Activated CD8-positive, alpha-beta memory T cell treated with anti-CD3 and anti-CD28 coated beads for 48 hours (primary cell): ENCODE results near the gene DIAPH3.
"Not testable (repeated sequence)": the region's sequence is repeated elsewhere in the genome, so short reads cannot be mapped to it uniquely, and the experiment has no call there.

ENCODE experiments used
- DNase-seq, 3 experiments: peaks; one replicate each; pipeline ENCODE4 v3.0.0-alpha.2; 2020; ENCODE audit warnings: low read depth in 2 of 3, low spot score in 2 of 3

DIAPH3 gene

DNA sequence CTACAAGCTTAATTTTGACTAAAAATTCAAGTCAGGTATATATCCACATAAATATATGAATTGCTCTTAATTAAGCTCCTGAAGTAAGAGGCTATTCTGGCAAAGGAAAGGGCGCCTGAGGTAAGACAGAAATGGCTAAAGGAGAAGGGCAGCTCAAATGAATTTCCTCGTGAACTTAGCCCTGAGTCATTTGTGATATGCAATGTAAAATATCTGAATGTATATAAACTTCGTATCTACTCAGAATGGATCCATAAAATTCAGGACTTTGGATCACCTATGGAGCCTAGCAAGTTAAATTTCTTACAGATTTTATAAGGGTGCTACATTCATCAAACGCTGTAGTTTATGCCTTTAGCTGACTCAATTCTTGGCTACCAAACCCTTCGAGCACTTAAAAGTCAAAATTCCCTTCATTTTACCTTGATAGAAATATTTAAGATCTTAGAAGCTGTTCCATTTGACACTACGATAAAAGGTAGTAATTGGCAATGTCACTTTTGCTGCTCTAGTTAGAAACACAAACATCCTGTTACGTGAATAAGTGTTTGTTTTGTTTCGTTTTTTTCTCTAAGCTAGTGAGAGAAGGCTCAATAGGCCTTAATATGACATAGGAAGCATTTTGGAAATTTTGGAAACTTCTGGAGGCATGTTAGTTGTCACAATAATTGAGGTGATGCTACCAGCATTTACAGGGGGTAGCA is 69.2 kb downstream of the DIAPH3 start:
- DNase-seq = no peak

DNA sequence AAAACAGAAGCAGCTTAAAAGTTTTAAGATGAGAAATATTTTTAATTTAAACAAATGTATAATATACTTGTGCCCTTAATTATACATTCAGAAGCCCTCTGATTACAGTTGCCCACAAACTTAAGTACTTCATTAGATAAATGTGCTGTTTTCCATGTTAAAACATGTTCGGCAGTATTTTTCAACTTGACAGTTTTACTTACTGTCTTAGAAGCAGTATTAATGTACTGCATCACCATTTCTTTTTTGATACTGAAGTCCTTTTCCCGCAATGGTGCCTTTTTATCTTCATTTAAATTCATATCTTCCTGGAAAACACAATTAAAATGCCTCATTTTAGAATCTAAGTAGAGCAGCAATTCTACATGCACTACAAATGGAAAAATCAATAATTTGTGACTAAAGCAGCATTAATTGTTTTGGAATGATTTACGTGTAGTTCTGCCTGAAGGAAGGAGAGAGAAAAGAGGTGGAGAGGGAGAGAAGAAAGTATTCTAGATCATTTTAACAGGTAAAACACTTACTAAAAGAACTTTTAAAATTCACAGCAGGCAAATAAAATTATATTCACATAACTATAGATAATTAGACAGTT is 70.2 kb downstream of the DIAPH3 start:
- no peak for DNase-seq

- DNase-seq = no peak
Measured at GRCh38 chr13:60091573-60091972, 72.2 kb downstream of the DIAPH3 start.

- no peak for DNase-seq
Measured at GRCh38 chr13:60090574-60090973, 73.2 kb downstream of the DIAPH3 start.

DNA sequence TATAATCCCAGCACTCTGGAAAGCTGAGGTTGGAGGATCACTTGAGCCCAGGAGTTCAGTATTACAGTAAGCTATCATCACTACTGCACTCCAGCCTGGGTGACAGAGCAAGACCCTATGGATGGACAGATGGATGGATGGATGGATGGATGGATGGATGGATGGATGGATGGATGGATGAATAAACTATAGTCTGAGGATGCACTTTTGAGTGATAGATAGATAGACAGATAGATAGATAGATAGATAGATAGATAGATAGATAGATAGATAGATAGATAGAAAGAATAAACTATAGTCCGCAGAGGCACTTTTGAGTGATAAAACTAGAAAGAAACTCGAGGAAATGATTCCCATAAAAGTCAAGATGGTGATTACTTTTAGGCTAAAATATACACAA is 79.9 kb downstream of the DIAPH3 start:
- DNase-seq = not testable (repeated sequence)

GRCh38 chr13:60080850-60081249 is 82.9 kb downstream of the DIAPH3 start:
- no peak for DNase-seq

GRCh38 chr13:60078226-60078625 is 85.5 kb downstream of the DIAPH3 start:
- DNase-seq = no peak

GRCh38 chr13:60075850-60076249 is 87.9 kb downstream of the DIAPH3 start:
- DNase-seq = no peak

- no peak for DNase-seq
Measured at GRCh38 chr13:60074397-60074796, 89.3 kb downstream of the DIAPH3 start.

DNA sequence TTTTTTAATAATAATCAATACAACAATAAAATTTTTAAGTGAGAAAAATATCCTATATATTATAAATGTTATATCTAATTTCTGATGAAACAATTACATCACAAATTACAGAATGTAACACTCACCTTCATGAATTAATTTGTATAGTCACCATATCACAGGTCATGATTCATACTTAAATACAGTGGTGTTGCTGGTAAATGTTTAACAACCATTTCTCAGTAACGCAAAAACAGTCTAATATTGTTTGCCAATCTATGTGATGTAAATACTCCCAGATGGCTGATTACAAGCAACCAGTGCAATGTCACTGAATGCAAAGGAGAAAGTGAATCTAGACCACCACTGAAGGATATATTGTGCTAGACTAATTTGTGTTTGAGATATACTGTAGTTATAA is 97.5 kb downstream of the DIAPH3 start:
- DNase-seq = no peak

- DNase-seq = no peak
Measured at GRCh38 chr13:60062502-60062901, 101.2 kb downstream of the DIAPH3 start.

GRCh38 chr13:60061737-60062136 is 102.0 kb downstream of the DIAPH3 start:
- DNase-seq = no peak

- no peak for DNase-seq
Measured at GRCh38 chr13:60051754-60052285, 111.9 kb downstream of the DIAPH3 start.

DNA sequence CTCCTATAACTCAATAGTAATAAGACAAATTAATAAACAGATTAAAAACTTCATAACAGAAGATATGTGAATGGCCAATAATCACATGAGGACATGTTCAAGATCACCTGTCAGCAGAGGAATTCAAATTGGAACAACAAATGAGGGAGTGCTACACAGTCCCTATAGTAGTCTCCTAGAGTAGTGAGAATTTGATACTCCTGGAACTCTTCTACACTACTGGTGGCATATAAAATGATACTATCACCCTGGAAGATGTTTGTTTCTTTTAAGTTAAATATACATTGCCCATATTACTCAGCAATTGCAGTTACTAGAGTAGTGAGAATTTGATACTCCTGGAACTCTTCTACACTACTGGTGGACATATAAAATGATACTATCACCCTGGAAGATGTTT is 115.4 kb downstream of the DIAPH3 start:
- not testable (repeated sequence) for DNase-seq

GRCh38 chr13:60047918-60048317 is 115.8 kb downstream of the DIAPH3 start:
- no peak for DNase-seq

- no peak for DNase-seq
Measured at GRCh38 chr13:60044321-60044720, 119.4 kb downstream of the DIAPH3 start.

GRCh38 chr13:60043262-60043661 is 120.5 kb downstream of the DIAPH3 start:
- DNase-seq = no peak

DNA sequence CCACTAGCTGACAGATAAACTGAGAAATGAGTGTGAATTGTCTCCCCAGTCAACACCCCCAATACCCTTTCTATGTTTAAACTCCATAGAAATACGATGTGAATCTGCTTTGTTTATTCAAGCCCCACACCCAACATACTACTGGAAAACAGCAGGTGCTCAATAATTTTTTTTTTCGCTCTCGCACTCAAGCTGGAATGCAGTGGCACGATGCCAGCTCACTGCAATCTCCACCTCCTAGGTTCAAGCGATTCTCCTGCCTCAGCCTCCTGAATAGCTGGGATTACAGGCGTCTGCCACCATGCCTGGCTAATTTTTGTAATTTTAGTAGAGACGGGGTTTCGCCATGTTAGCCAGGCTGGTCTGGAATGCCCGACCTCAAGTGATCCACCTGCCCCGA is 123.1 kb downstream of the DIAPH3 start:
- not testable (repeated sequence) for DNase-seq

DNA sequence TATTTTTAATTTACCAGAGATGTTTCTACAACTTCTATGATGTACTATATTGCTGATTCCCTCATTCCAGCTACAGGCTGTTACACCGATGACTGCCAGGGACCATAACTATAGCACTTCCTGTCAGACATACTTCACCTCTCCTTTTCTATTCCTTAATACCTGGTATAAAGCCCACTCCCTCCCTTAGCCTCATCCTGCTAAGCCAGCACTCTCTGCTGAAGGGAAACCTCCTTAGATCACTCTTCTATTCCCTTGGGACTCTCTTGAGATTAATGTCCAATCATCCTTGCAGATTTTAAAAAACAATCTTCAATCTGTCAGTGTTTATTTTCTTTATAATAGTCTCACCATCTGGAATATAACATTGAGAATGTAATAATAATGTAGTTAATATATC is 127.9 kb downstream of the DIAPH3 start:
- DNase-seq = no peak

- no peak for DNase-seq
Measured at GRCh38 chr13:60032851-60033250, 130.9 kb downstream of the DIAPH3 start.

- no peak for DNase-seq
Measured at GRCh38 chr13:60028021-60028420, 135.7 kb downstream of the DIAPH3 start.

- no peak for DNase-seq
Measured at GRCh38 chr13:60026286-60026685, 137.4 kb downstream of the DIAPH3 start.

GRCh38 chr13:60020288-60020687 is 143.4 kb downstream of the DIAPH3 start:
- DNase-seq = no peak
